GM12878 (cell line): ENCODE measurements around the gene NPTN. TPM values are rescaled to one million over a fixed set of nuclear protein-coding genes. Genes with fewer than 3 reads are reported as not detected.
A peak's percentile ranks its signal among the peaks of the same experiment; 100 is the strongest.

ENCODE experiments used
- ATAC-seq: fragments of 200-7000 bp; cut with Tn5 transposase; 3 replicates; pipeline ENCODE4 v1.9.1; 2020; ENCODE audit warnings: mild to moderate bottlenecking, moderate library complexity
- BruUV-seq: library from RNA; stranded (reverse); fragments of 400-500 nt; replicated peaks from 2 replicates; lab custom pipeline; 2021; lab: Mats Ljungman, UMichigan
- CTCF ChIA-PET: fragments of 300-600 bp; sonication (Branson Sonifier 250); formaldehyde crosslinking; extraction: SDS; loops from one replicate; lab custom pipeline; 2021; ENCODE audit warnings: inconsistent platforms; lab: Yijun Ruan, JAX
- POLR2A ChIA-PET: fragments of 350-600 bp; formaldehyde crosslinking; extraction: SDS; loops from one replicate; lab custom pipeline; 2021; ENCODE audit warnings: inconsistent platforms; lab: Charles Lee
- RAD21 ChIA-PET: fragments of 300-600 bp; sonication (Branson Sonifier 250); formaldehyde crosslinking; loops from one replicate; lab custom pipeline; 2023; ENCODE audit warnings: antibody characterized with exemption; ENCODE audit not compliant: unreplicated experiment; lab: Charles Lee
- SMC1A ChIA-PET: fragments of 300-600 bp; sonication (Branson Sonifier 250); formaldehyde crosslinking; loops from one replicate; lab custom pipeline; 2023; ENCODE audit not compliant: unreplicated experiment, uncharacterized antibody; lab: Charles Lee
- DNase-seq: peaks from one replicate; pipeline ENCODE4 v3.0.0-alpha.2; 2011; ENCODE audit warnings: low read depth, low spot score
- FAIRE-seq: peaks from 3 replicates; lab custom pipeline; 2011; peaks lifted over from hg19 to GRCh38; lab: Jason Lieb, UNC
- H2AFZ ChIP-seq: 2 replicates; pipeline ENCODE4 v1.6.0; 2011; ENCODE audit warnings: low read depth, low read length, control low read depth; ENCODE audit not compliant: control insufficient read depth
- H3K27ac ChIP-seq: 2 replicates; pipeline ENCODE4 v1.5.1; 2011; ENCODE audit warnings: control low read depth; ENCODE audit not compliant: control insufficient read depth, insufficient read depth
- H3K27me3 ChIP-seq, 2 experiments: replicated peaks in 1 of 2; 2 replicates each; pipeline versions ENCODE4 v1.6.0 to v1.6.1; 2011; ENCODE audit warnings: low read length in 1 of 2; ENCODE audit not compliant: control insufficient read depth in 2 of 2, insufficient read depth in 2 of 2
- H3K36me3 ChIP-seq, 2 experiments: 2 replicates each; pipeline ENCODE4 v1.5.1; 2011; ENCODE audit warnings: low read length in 1 of 2; ENCODE audit not compliant: control insufficient read depth in 2 of 2, insufficient read depth in 2 of 2
- H3K4me1 ChIP-seq: 2 replicates; pipeline ENCODE4 v1.6.1; 2011; ENCODE audit warnings: mild to moderate bottlenecking, low read length, moderate library complexity, mixed read lengths; ENCODE audit not compliant: control insufficient read depth, insufficient read depth
- H3K4me2 ChIP-seq: 2 replicates; pipeline ENCODE4 v1.6.0; 2011; ENCODE audit warnings: control low read depth; ENCODE audit not compliant: control insufficient read depth, insufficient read depth
- H3K4me3 ChIP-seq: fragments of 200-600 bp; sonication (generic); 2 replicates; pipeline ENCODE4 v1.5.1; 2016
- H3K79me2 ChIP-seq: 2 replicates; pipeline ENCODE4 v1.6.0; 2011; ENCODE audit warnings: low read length; ENCODE audit not compliant: control insufficient read depth, insufficient read depth
- H3K9ac ChIP-seq: 2 replicates; pipeline ENCODE4 v1.8.0; 2011; ENCODE audit warnings: low read length, control low read depth, mixed read lengths; ENCODE audit not compliant: control insufficient read depth, insufficient read depth
- H3K9me3 ChIP-seq: replicated peaks from 3 replicates; pipeline ENCODE4 v1.5.1; 2011; ENCODE audit warnings: mild to moderate bottlenecking, low read length; ENCODE audit not compliant: control insufficient read depth, insufficient read depth
- H4K20me1 ChIP-seq: 2 replicates; pipeline ENCODE4 v1.6.0; 2011; ENCODE audit not compliant: control insufficient read depth, insufficient read depth
- BRCA1 ChIP-seq: IDR thresholded peaks from 2 replicates; pipeline ENCODE4 v1.6.1; 2011; ENCODE audit warnings: low read depth, low read length, improper control_type of control experiment
- CEBPB ChIP-seq, 2 experiments: fragments of 150-350 bp in 1 of 2; IDR thresholded peaks; 2 replicates each; pipeline ENCODE4 v1.6.1; 2012 to 2014; ENCODE audit warnings: low read depth in 2 of 2, low read length in 2 of 2, borderline replicate concordance in 1 of 2, inconsistent platforms in 1 of 2
- CREM ChIP-seq: IDR thresholded peaks from 2 replicates; pipeline ENCODE4 v1.6.1; 2014; ENCODE audit warnings: antibody characterized with exemption, low read depth
- ETV6 ChIP-seq, 2 experiments: fragments of 450-650 bp in 1 of 2; IDR thresholded peaks in 1 of 2; conservative IDR thresholded peaks in 1 of 2; 2 replicates each; pipeline ENCODE4 v1.6.1; 2014; ENCODE audit warnings: antibody characterized with exemption in 1 of 2, borderline replicate concordance in 1 of 2, low read depth in 1 of 2, mild to moderate bottlenecking in 1 of 2, moderate library complexity in 1 of 2
- IKZF1 ChIP-seq: fragments of 450-650 bp; conservative IDR thresholded peaks from 2 replicates; pipeline ENCODE4 v1.6.1; 2017; ENCODE audit warnings: antibody characterized with exemption, mild to moderate bottlenecking
- IKZF2 ChIP-seq, 2 experiments: fragments of 450-650 bp; IDR thresholded peaks; 2 replicates each; pipeline ENCODE4 v1.6.1; 2017; ENCODE audit warnings: mild to moderate bottlenecking in 2 of 2, moderate library complexity in 2 of 2
- JUNB ChIP-seq: IDR thresholded peaks from 2 replicates; pipeline ENCODE4 v1.6.1; 2016; ENCODE audit warnings: antibody characterized with exemption, mild to moderate bottlenecking
- JUND ChIP-seq: IDR thresholded peaks from 2 replicates; pipeline ENCODE4 v1.6.1; 2012; ENCODE audit warnings: low read depth, mild to moderate bottlenecking, low read length, improper control_type of control experiment, moderate library complexity
- KAT2A ChIP-seq: conservative IDR thresholded peaks from 2 replicates; pipeline ENCODE4 v1.6.1; 2011; ENCODE audit warnings: low read depth, low read length; ENCODE audit not compliant: control insufficient read depth
- SREBF1 ChIP-seq: IDR thresholded peaks from 2 replicates; pipeline ENCODE4 v1.6.1; 2012; ENCODE audit warnings: mild to moderate bottlenecking, low read length
- WGBS: methylation state at CpG from one replicate; pipeline ENCODE4 v1.1.6; 2016; ENCODE audit warnings: low lambda C conversion rate; ENCODE audit not compliant: insufficient replicate concordance, insufficient coverage; ENCODE audit errors: missing lambda C conversion rate; 5-methylcytosine and 5-hydroxymethylcytosine counted together
- in situ Hi-C: fragments of 300-500 bp; cut with MboI; formaldehyde crosslinking; loops from 9 replicates; pipeline ENCODE4 v1.14.3; 2018; ENCODE audit warnings: mixed read lengths
- intact Hi-C: fragments of 100-400 bp; cut with micrococcal nuclease; formaldehyde crosslinking; loops from one replicate; pipeline ENCODE4 v1.14.2; 2022; ENCODE audit not compliant: unreplicated experiment
- polyA plus RNA-seq, 11 experiments: library from polyadenylated mRNA; depleted of rRNA in 4 of 11; unstranded in 6 of 11; stranded (reverse) in 5 of 11; fragments of >200 nt; fragmentation: Nextera tagmentation in 4 of 11; fragmentation: Illumina TruSeq in 1 of 11; extraction: Ambion mirVana in 4 of 11; extraction: Trizol in 1 of 11; gene quantifications; 1 replicate in 1 of 11; 2 replicates in 10 of 11; pipeline versions ENCODE4 v1.2.1 to v1.2.3, GENCODE V29; 2011 to 2016; ENCODE audit warnings: inconsistent platforms in 2 of 11, missing spikeins in 2 of 11, low read depth in 1 of 11
- total RNA-seq, 4 experiments: library from RNA; depleted of rRNA in 3 of 4; stranded (reverse); fragments of >200 nt in 3 of 4; fragmentation: Illumina TruSeq in 1 of 4; extraction: Trizol in 1 of 4; gene quantifications; 2 replicates each; pipeline versions ENCODE4 v1.2.1 to v1.2.3, GENCODE V29; 2013 to 2021
- TF ChIP-seq, protein P1 (sequence below): fragments of 450-650 bp; formaldehyde crosslinking; IDR thresholded peaks from 2 replicates; pipeline ENCODE4 v1.4.0; 2020; ENCODE audit warnings: mild to moderate bottlenecking, moderate library complexity
- TF ChIP-seq, protein P2 (sequence below): IDR thresholded peaks from 2 replicates; pipeline ENCODE4 v1.6.1; 2012; ENCODE audit warnings: mild to moderate bottlenecking, low read depth, low read length
- TF ChIP-seq, protein P3 (sequence below): fragments of 450-650 bp; IDR thresholded peaks from 2 replicates; pipeline ENCODE4 v1.6.1; 2018; ENCODE audit warnings: mild to moderate bottlenecking, low read depth, moderate library complexity; ENCODE audit not compliant: partially characterized antibody

Gene NPTN
- total and polyA plus RNA-seq, 10 of the 15 experiments (the other 5 are each of a cell fraction or from before 2014, with no cell fraction given): 17.8 to 79.1 (median 41.7) TPM

DNA sequence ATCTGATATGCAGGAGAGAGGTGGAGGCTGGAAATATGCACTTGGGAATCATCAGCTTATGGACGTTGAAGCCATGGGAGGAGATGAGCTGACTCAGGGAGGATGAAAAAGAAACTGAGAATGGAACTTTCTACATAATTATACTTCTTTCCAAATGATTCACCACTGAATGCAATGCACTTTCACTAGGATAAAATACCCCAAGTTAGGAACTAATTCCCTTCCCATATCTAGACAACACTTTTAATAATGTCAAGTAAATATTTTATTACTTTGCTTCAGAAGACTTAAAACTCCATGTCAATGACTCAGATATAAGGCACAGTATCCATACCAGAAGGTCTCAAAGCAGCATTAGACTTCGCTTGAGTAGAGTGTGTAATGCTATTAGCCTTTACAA lies 24.2 kb downstream of the NPTN start:
- H4K20me1 ChIP-seq: no peaks in the 10 kb centered on the region
- H2AFZ ChIP-seq: no peak overlapping the region
- intact Hi-C loops: no loop called here
- CTCF ChIA-PET: interaction anchor here (4.9 to 11.1 kb wide), 3 partner anchors 9 to 49 kb away, joined by 14 to 170 read pairs (median 53); partner anchors contain the start of gene NPTN
- WGBS: 56% methylated on average over 2 of the region's 2 CpGs
- H3K27ac ChIP-seq: 0 out of 2 replicates have a peak overlapping the region, but pooled peaks have one; percentile 16
- no peaks in the 10 kb centered on the region for H3K9me3 ChIP-seq
- no peak overlapping the region for H3K9ac ChIP-seq
- POLR2A ChIA-PET: interaction anchor here (0.7 to 3.5 kb wide), 3 partner anchors 9 to 24 kb away, joined by 3 to 14 read pairs (median 3); partner anchors contain the start of gene NPTN
- RAD21 ChIA-PET: interaction anchor here (0.6 to 3.3 kb wide), 4 partner anchors 20 to 1142 kb away, joined by 3 to 18 read pairs (median 3); no protein-coding TSS in a partner anchor
- peak overlapping the region; percentile 35 for H3K4me2 ChIP-seq
- FAIRE-seq (no peak), ATAC-seq (peak; percentile 59), DNase-seq (no peak)
- BruUV-seq: no TSS peak
- SMC1A ChIA-PET: interaction anchor here (1.7 to 10.9 kb wide), 4 partner anchors 11 to 49 kb away, joined by 4 to 130 read pairs (median 64); partner anchors contain the start of gene NPTN
- H3K4me3 ChIP-seq: no peak overlapping the region
- H3K27me3 ChIP-seq: no peaks in the 10 kb centered on the region
- in situ Hi-C loops: no loop called here
- H3K79me2 ChIP-seq: peaks cover 72% of the 10 kb centered on the region
- no peaks in the 10 kb centered on the region for H3K36me3 ChIP-seq
- peaks cover 27% of the 10 kb centered on the region; the same call in 1 of the 2 replicates for H3K4me1 ChIP-seq
- TF ChIP-seq BRCA1: no peak
- TF ChIP-seq SREBF1: no peak
- TF ChIP-seq JUNB: peak; percentile 56
- 0 out of 2 replicates have a peak, but pooled peaks have one; percentile 32 for TF ChIP-seq IKZF1
- TF ChIP-seq, protein P1, sequence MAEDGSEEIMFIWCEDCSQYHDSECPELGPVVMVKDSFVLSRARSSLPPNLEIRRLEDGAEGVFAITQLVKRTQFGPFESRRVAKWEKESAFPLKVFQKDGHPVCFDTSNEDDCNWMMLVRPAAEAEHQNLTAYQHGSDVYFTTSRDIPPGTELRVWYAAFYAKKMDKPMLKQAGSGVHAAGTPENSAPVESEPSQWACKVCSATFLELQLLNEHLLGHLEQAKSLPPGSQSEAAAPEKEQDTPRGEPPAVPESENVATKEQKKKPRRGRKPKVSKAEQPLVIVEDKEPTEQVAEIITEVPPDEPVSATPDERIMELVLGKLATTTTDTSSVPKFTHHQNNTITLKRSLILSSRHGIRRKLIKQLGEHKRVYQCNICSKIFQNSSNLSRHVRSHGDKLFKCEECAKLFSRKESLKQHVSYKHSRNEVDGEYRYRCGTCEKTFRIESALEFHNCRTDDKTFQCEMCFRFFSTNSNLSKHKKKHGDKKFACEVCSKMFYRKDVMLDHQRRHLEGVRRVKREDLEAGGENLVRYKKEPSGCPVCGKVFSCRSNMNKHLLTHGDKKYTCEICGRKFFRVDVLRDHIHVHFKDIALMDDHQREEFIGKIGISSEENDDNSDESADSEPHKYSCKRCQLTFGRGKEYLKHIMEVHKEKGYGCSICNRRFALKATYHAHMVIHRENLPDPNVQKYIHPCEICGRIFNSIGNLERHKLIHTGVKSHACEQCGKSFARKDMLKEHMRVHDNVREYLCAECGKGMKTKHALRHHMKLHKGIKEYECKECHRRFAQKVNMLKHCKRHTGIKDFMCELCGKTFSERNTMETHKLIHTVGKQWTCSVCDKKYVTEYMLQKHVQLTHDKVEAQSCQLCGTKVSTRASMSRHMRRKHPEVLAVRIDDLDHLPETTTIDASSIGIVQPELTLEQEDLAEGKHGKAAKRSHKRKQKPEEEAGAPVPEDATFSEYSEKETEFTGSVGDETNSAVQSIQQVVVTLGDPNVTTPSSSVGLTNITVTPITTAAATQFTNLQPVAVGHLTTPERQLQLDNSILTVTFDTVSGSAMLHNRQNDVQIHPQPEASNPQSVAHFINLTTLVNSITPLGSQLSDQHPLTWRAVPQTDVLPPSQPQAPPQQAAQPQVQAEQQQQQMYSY (CRISPR knock-in tag): no peak
- TF ChIP-seq IKZF2 (IDR thresholded peaks at IDR 0.05): peak; percentile 17 to 30; a peak in 1 of 4 replicates
- TF ChIP-seq KAT2A: no peak
- TF ChIP-seq, protein P2, sequence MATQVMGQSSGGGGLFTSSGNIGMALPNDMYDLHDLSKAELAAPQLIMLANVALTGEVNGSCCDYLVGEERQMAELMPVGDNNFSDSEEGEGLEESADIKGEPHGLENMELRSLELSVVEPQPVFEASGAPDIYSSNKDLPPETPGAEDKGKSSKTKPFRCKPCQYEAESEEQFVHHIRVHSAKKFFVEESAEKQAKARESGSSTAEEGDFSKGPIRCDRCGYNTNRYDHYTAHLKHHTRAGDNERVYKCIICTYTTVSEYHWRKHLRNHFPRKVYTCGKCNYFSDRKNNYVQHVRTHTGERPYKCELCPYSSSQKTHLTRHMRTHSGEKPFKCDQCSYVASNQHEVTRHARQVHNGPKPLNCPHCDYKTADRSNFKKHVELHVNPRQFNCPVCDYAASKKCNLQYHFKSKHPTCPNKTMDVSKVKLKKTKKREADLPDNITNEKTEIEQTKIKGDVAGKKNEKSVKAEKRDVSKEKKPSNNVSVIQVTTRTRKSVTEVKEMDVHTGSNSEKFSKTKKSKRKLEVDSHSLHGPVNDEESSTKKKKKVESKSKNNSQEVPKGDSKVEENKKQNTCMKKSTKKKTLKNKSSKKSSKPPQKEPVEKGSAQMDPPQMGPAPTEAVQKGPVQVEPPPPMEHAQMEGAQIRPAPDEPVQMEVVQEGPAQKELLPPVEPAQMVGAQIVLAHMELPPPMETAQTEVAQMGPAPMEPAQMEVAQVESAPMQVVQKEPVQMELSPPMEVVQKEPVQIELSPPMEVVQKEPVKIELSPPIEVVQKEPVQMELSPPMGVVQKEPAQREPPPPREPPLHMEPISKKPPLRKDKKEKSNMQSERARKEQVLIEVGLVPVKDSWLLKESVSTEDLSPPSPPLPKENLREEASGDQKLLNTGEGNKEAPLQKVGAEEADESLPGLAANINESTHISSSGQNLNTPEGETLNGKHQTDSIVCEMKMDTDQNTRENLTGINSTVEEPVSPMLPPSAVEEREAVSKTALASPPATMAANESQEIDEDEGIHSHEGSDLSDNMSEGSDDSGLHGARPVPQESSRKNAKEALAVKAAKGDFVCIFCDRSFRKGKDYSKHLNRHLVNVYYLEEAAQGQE: no peak
- TF ChIP-seq ETV6 (conservative IDR thresholded peaks at IDR 0.05 in 1 of 2, IDR thresholded peaks at IDR 0.05 in 1 of 2; ENCODE audit: borderline replicate concordance in 1 of 2, low read depth in 1 of 2): no peak
- no peak for TF ChIP-seq CEBPB (IDR thresholded peaks at IDR 0.05; ENCODE audit: borderline replicate concordance in 1 of 2, low read depth in 2 of 2, low read length in 2 of 2)
- no peak for TF ChIP-seq CREM
- no peak for TF ChIP-seq JUND
- TF ChIP-seq, protein P3, sequence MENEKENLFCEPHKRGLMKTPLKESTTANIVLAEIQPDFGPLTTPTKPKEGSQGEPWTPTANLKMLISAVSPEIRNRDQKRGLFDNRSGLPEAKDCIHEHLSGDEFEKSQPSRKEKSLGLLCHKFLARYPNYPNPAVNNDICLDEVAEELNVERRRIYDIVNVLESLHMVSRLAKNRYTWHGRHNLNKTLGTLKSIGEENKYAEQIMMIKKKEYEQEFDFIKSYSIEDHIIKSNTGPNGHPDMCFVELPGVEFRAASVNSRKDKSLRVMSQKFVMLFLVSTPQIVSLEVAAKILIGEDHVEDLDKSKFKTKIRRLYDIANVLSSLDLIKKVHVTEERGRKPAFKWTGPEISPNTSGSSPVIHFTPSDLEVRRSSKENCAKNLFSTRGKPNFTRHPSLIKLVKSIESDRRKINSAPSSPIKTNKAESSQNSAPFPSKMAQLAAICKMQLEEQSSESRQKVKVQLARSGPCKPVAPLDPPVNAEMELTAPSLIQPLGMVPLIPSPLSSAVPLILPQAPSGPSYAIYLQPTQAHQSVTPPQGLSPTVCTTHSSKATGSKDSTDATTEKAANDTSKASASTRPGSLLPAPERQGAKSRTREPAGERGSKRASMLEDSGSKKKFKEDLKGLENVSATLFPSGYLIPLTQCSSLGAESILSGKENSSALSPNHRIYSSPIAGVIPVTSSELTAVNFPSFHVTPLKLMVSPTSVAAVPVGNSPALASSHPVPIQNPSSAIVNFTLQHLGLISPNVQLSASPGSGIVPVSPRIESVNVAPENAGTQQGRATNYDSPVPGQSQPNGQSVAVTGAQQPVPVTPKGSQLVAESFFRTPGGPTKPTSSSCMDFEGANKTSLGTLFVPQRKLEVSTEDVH: no peak
